K562 (cell line): ENCODE results near the gene PTPN9. TPM values are rescaled to one million over a fixed set of nuclear protein-coding genes. Genes with fewer than 3 reads are reported as not detected.

Experiments
- ATF4 ChIP-seq: fragments of 450-650 bp; formaldehyde crosslinking; IDR thresholded peaks from 2 replicates; pipeline ENCODE4 v1.4.0; 2022; ENCODE audit warnings: mild to moderate bottlenecking, moderate library complexity
- ELF4 ChIP-seq: fragments of 450-650 bp; formaldehyde crosslinking; IDR thresholded peaks from 2 replicates; pipeline ENCODE4 v1.4.0; 2022; ENCODE audit warnings: missing genetic modification characterization
- ETV1 ChIP-seq: fragments of 450-650 bp; conservative IDR thresholded peaks from 2 replicates; pipeline ENCODE4 v1.6.1; 2016; ENCODE audit warnings: missing genetic modification characterization, control low read depth, low read depth, missing compliant biosample characterization
- EWSR1 ChIP-seq: fragments of 450-650 bp; IDR thresholded peaks from 2 replicates; pipeline ENCODE4 v1.6.1; 2018; ENCODE audit warnings: borderline replicate concordance, mild to moderate bottlenecking, low read depth, moderate library complexity; ENCODE audit not compliant: partially characterized antibody
- GTF2E2 ChIP-seq: fragments of 200-800 bp; sonication (Bioruptor generic); IDR thresholded peaks from 2 replicates; pipeline ENCODE4 v1.6.1; 2016; ENCODE audit warnings: missing genetic modification characterization, missing compliant biosample characterization
- POLR2G ChIP-seq: fragments of 200-400 bp; formaldehyde crosslinking; IDR thresholded peaks from 2 replicates; pipeline ENCODE4 v1.6.1; 2017; ENCODE audit warnings: low read depth, mild to moderate bottlenecking, antibody characterized with exemption, low read length, moderate library complexity
- PRMT5 ChIP-seq: sonication (generic); formaldehyde crosslinking; IDR thresholded peaks from 2 replicates; pipeline ENCODE4 v1.5.0; 2020; ENCODE audit warnings: missing genetic modification reagents
- SAFB2 ChIP-seq: fragments of 200-400 bp; formaldehyde crosslinking; IDR thresholded peaks from 2 replicates; pipeline ENCODE4 v1.6.1; 2018; ENCODE audit warnings: borderline replicate concordance, low read length, low read depth, moderate library complexity; ENCODE audit not compliant: severe bottlenecking
- TAL1 ChIP-seq: fragments of 450-650 bp; IDR thresholded peaks from 2 replicates; pipeline ENCODE4 v1.6.1; 2016; ENCODE audit warnings: mild to moderate bottlenecking
- ZKSCAN3 ChIP-seq: fragments of 250-450 bp; sonication (Bioruptor Pico); IDR thresholded peaks from 2 replicates; pipeline ENCODE4 v1.4.0; 2020
- ZNF197 ChIP-seq: fragments of 200-800 bp; sonication (Bioruptor generic); IDR thresholded peaks from 2 replicates; pipeline ENCODE4 v1.6.1; 2016; ENCODE audit warnings: low read depth, missing genetic modification characterization, missing compliant biosample characterization
- ZNF311 ChIP-seq: fragments of 250-450 bp; sonication (Bioruptor Pico); IDR thresholded peaks from 2 replicates; pipeline ENCODE4 v1.4.0; 2020; ENCODE audit warnings: mild to moderate bottlenecking, moderate library complexity
- ZNF583 ChIP-seq: fragments of 250-450 bp; sonication (Bioruptor Pico); IDR thresholded peaks from 2 replicates; pipeline ENCODE4 v1.4.0; 2020
- ZSCAN29 ChIP-seq: fragments of 450-650 bp; IDR thresholded peaks from 2 replicates; pipeline ENCODE4 v1.6.1; 2017
- polyA plus RNA-seq, 8 experiments: library from polyadenylated mRNA; depleted of rRNA in 4 of 8; stranded (reverse) in 5 of 8; unstranded in 3 of 8; fragments of >200 nt; fragmentation: Nextera tagmentation in 2 of 8; fragmentation: Illumina TruSeq in 1 of 8; extraction: Ambion mirVana in 2 of 8; extraction: Trizol in 1 of 8; gene quantifications; 2 replicates each; pipeline versions ENCODE4 v1.2.1 to v1.2.3, GENCODE V29; 2011 to 2014; ENCODE audit warnings: inconsistent platforms in 1 of 8, missing spikeins in 1 of 8
- total RNA-seq, 7 experiments: library from RNA; depleted of rRNA in 6 of 7; stranded (reverse); fragments of >200 nt in 6 of 7; fragmentation: Illumina TruSeq in 2 of 7; extraction: Trizol in 2 of 7; gene quantifications; 2 replicates each; pipeline versions ENCODE4 v1.2.1 to v1.2.3, GENCODE V29; 2011 to 2021; ENCODE audit warnings: low replicate concordance in 1 of 7
- TF ChIP-seq, protein P1 (sequence below), 3 experiments: fragments of 200-800 bp in 1 of 3; fragments of 250-450 bp in 1 of 3; fragments of 450-650 bp in 1 of 3; sonication (Bioruptor Pico) in 1 of 3; sonication (Bioruptor generic) in 1 of 3; formaldehyde crosslinking in 1 of 3; IDR thresholded peaks; 2 replicates each; pipeline versions ENCODE4 v1.6.1 to v1.8.0; 2016 to 2022; ENCODE audit warnings: mild to moderate bottlenecking in 2 of 3, missing genetic modification characterization in 2 of 3, missing compliant biosample characterization in 1 of 3, moderate library complexity in 1 of 3
- TF ChIP-seq, protein P2 (sequence below): sonication (generic); formaldehyde crosslinking; IDR thresholded peaks from 2 replicates; pipeline ENCODE4 v1.8.0; 2022; ENCODE audit warnings: mild to moderate bottlenecking, missing genetic modification reagents
- TF ChIP-seq, protein P3 (sequence below): sonication (generic); formaldehyde crosslinking; IDR thresholded peaks from 2 replicates; pipeline ENCODE4 v1.8.1; 2022; ENCODE audit warnings: missing genetic modification reagents

Gene PTPN9
- total and polyA plus RNA-seq, 9 of the 15 experiments (the other 6 are each of a cell fraction or from before 2014, with no cell fraction given) = 5.0 to 24.0 (median 14.2) TPM

GRCh38 chr15:75453703-75454470 lies 125.2 kb downstream of the PTPN9 start (continued):
- TF ChIP-seq PRMT5 (CRISPR knock-in tag) (no peak), SAFB2 (no peak), ETV1 (tag) (peak; percentile 86), POLR2G (peak; percentile 87), ZNF583 (CRISPR knock-in tag) (no peak), ZNF197 (CRISPR knock-in tag) (no peak), ATF4 (no peak), ZSCAN29 (no peak), EWSR1 (no peak), GTF2E2 (no peak), ELF4 (CRISPR knock-in tag) (peak; percentile 20; the same call in 1 of the 2 replicates), TAL1 (no peak), ZNF311 (CRISPR knock-in tag) (no peak), ZKSCAN3 (CRISPR knock-in tag) (no peak)
- TF ChIP-seq, protein P1, sequence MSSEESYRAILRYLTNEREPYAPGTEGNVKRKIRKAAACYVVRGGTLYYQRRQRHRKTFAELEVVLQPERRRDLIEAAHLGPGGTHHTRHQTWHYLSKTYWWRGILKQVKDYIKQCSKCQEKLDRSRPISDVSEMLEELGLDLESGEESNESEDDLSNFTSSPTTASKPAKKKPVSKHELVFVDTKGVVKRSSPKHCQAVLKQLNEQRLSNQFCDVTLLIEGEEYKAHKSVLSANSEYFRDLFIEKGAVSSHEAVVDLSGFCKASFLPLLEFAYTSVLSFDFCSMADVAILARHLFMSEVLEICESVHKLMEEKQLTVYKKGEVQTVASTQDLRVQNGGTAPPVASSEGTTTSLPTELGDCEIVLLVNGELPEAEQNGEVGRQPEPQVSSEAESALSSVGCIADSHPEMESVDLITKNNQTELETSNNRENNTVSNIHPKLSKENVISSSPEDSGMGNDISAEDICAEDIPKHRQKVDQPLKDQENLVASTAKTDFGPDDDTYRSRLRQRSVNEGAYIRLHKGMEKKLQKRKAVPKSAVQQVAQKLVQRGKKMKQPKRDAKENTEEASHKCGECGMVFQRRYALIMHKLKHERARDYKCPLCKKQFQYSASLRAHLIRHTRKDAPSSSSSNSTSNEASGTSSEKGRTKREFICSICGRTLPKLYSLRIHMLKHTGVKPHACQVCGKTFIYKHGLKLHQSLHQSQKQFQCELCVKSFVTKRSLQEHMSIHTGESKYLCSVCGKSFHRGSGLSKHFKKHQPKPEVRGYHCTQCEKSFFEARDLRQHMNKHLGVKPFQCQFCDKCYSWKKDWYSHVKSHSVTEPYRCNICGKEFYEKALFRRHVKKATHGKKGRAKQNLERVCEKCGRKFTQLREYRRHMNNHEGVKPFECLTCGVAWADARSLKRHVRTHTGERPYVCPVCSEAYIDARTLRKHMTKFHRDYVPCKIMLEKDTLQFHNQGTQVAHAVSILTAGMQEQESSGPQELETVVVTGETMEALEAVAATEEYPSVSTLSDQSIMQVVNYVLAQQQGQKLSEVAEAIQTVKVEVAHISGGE (CRISPR knock-in tag; IDR thresholded peaks at IDR 0.05) = peak in 2 of 3 experiments; percentile 24 to 93; a peak in 3 of 6 replicates
- TF ChIP-seq, protein P2, sequence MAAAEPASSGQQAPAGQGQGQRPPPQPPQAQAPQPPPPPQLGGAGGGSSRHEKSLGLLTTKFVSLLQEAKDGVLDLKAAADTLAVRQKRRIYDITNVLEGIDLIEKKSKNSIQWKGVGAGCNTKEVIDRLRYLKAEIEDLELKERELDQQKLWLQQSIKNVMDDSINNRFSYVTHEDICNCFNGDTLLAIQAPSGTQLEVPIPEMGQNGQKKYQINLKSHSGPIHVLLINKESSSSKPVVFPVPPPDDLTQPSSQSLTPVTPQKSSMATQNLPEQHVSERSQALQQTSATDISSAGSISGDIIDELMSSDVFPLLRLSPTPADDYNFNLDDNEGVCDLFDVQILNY (CRISPR knock-in tag) = no peak
- TF ChIP-seq, protein P3, sequence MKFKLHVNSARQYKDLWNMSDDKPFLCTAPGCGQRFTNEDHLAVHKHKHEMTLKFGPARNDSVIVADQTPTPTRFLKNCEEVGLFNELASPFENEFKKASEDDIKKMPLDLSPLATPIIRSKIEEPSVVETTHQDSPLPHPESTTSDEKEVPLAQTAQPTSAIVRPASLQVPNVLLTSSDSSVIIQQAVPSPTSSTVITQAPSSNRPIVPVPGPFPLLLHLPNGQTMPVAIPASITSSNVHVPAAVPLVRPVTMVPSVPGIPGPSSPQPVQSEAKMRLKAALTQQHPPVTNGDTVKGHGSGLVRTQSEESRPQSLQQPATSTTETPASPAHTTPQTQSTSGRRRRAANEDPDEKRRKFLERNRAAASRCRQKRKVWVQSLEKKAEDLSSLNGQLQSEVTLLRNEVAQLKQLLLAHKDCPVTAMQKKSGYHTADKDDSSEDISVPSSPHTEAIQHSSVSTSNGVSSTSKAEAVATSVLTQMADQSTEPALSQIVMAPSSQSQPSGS (CRISPR knock-in tag) = no peak
